GM12892 (cell line): ENCODE measurements around the gene STX18.

Experiments used
- POLR2A ChIP-seq: IDR thresholded peaks from 2 replicates; pipeline ENCODE4 v1.6.1; 2011; ENCODE audit warnings: low read depth, low read length, control low read depth
- POLR2AphosphoS5 ChIP-seq: IDR thresholded peaks from 2 replicates; pipeline ENCODE4 v1.6.1; 2011; ENCODE audit warnings: low read depth, low read length, control low read depth

GRCh38 chr4:4374388-4375098 is 167.3 kb downstream of the STX18 start:
- TF ChIP-seq POLR2A (no peak), POLR2AphosphoS5 (no peak)
